NCI-H345 treated with DMSO at 0.1 percent for 48 hours (cell line): Measurements from ENCODE around the gene PPP2R3A.

Experiments used
- DNase-seq: peaks from one replicate; lab custom pipeline; 2025; ENCODE audit not compliant: unreplicated experiment; lab: John Stamatoyannopoulos, UW

PPP2R3A gene

DNA sequence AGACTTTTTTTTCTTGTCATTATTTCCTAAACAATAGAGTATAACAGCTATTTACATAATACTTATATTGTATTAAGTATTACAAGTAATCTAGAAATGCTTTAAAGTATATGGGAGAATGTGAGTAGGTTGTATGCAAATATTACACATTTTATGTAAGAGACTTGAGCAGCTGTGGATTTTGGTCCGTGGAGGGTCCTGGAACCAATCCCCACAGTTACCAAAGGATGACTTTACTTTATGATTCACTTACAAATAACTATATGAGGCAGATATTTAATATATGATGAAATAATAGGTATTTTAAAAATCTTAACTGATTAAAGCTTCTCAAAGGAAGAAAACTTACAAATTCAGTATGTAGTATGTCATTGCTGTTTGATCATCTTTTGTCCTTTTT lies 56.3 kb downstream of the PPP2R3A start:
- no peak for DNase-seq

DNA sequence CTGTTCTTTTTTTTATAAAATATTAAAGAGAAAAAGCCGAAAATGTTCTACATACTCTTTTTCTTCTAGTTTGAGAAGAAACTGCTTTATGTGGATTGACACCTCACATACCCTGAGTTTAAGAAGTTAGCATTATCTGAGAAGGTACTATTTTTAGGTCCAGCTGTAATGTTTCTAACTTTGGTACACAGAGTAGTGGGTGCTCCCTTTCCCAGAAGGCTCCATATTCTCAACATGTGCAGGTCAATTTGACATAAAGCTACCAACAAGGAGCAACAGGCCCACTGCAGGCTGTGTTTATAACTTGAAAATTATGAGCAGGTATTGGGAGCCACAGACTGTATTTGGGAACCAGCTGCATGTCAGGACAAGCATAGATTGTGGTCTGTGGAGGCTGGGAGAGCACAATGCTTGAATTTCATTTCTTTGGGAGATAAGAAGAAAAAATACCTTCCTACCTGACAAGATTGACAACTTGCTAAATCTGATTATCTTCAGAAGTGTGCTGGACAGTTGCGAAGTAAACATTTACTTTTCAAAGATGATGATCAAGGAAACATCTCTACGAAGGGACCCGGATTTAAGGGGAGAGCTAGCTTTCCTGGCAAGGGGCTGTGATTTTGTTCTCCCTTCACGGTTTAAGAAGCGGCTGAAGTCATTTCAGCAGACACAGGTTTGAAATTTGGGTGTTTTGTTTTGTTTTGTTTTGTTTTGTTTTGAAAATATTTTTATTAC lies 57.2 kb downstream of the PPP2R3A start:
- DNase-seq, result no peak

DNA sequence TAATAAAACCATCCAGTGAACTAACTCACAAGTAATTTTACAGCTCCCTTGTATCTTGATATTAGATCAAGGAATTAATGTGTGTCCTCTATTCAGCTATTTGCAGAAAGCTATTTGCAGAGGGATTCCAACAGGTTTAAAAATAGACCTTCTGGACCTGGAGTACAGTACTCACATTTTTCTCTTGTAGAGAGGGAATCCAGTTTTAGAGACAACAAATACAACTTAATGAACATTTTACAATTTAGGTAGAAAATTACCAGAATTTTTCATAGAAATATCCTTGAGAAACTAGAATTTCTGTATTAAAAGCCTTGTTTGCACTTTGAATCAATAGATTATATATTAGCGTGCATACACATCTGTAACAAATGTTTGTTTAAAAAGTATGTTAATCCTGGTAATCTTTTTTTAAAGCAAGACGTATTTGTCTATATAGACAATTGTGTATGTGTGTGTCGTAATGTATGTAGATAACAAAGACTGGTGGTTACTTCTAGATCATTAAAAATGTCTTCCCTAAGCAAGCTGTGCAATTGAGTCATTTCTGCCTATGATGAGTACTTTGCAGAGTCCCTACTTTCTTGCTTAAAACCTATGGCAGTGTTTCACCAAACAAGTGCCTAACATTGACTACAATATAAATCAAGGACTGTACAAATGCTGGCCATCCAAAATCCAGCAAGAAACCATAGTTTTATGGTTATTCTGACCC lies 57.9 kb downstream of the PPP2R3A start:
- no peak for DNase-seq

DNA sequence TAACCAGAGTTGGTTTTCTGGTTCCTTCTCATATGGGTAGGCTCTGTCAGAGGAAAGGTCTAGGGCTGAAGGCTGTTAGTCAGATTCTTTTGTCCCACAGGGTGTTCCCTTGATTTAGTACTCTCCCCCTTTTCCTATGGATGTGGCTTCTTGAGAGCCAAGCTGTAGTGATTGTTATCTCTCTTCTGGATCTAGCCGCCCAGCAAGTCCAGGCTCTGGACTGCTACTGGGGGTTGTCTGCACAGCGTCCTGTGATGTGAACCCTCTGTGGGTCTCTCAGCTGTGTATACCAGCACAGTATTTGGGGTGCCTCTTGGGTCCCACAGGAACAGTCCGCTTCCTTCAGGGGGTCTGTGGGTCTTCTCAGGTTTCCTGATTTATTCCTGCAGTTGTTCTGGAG lies 70.8 kb downstream of the PPP2R3A start:
- no peak for DNase-seq

DNA sequence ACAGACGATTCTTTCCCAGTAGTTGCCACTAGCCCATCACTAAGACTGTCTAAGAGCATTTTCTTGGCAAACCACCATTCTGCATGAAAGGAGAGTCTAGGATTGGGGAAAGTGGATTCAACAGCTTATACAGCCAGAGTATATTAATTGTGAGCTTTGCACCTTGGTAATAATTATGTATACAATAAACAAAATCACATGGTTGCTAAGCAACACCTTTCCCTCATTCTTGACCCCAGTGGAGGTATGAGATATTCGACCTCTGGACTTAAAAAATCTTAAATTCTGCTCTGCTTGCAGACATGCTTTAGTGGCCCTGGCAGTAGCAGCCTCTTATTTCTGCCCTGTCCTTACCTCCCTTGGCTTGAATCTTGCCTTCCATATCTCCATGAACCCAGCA lies 73.1 kb downstream of the PPP2R3A start:
- no peak for DNase-seq

DNA sequence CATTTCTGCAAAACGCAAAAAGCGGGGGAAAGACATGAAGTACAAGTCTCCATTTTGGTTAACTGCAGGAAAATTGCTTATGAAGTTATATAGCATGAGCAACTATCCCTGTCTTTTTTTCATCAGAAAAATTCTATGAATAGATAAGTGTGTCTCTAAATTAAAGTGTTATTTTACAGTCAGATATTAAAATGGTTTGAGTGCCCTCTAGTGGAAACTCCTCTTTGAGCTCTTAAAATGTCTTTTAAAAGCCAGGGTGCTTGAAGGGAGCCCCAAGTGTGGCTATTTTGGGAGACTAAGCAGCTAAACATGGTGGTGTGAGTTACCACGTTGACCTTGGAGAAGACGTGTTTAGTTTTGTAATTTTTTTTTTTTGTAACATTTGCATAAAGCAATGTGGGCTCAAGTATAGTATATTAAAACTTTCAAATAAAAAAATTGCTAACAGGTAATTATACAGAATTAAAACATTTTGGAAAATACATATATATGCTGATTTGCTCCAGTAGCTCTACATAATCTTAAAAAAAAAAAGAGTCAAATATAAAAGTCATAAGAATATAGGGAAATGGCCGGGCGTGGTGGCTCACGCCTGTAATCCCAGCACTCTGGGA lies 77.2 kb downstream of the PPP2R3A start:
- peak; percentile 25 for DNase-seq

DNA sequence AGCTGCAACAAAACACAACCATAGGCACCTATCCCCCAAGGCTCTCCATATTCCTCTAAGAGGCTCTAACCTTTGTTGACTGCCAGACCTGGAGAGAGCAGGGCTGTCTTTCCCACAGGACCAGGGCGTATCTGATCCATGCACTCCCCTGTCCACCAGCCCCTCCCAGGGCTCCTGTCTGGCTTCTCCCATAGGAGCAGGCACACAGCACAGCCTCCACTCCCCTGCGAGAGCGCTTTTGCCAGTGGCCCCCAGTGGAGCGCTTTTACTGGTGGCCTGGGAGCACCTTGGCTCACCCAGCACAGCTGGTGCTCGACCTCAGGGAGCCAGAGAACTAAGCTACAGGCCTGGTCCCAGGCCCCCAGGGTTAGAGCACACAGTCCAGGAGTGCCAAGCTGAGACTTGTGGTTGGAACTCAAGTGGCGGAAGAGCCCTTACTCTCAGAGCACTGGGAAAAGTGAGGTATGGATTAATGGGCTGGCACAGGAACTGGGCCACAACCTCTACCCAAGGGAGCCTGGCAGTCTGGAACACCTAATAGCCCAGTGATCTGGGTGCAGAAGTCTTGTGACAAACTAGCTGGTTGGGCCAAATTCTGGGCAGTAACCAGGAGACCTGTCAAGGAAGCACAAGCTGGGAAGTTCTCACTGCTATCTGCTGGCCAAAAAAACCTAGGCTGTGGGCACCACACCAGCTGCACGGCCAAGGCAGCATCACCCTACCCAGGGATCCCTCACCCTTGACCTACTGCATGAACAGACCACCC lies 79.6 kb downstream of the PPP2R3A start:
- DNase-seq, result no peak

DNA sequence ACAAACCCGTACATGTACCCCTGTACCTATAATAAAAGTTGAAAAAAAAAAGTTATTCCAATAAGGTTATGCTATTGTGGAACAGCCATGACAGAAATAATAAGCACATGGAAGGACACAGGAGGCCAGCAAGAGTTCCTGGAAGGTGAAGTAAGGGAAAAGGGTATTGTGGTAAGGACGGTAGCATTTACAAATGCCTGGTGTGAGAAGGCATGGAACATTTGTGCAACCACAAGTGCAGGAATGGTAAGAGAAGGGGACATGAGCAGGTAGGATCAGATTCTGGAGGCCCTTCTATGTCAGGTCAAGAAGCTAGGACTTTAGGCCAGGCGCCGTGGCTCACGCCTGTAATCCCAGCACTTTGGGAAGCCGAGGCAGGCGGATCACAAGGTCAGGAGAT lies 82.5 kb downstream of the PPP2R3A start:
- no peak for DNase-seq

DNA sequence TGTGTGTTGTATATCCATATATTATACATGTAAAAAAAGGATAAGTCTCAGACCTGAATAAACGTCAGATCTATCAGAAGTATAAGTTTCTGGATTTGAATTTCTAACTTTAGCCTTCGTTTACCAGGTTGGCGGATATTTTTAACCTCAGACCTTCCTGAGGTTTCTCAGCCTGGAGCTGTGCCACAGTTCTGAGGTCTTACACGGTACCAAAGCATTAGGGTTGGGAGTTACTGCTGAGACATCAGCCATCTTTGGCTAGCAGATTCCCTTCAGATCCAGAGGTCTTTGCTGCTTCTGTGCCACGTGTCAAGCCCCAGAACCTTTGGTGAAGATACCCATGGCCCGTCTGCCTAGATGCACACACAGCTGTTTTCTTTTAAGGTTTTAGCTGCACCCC lies 84.7 kb downstream of the PPP2R3A start:
- no peak for DNase-seq

DNA sequence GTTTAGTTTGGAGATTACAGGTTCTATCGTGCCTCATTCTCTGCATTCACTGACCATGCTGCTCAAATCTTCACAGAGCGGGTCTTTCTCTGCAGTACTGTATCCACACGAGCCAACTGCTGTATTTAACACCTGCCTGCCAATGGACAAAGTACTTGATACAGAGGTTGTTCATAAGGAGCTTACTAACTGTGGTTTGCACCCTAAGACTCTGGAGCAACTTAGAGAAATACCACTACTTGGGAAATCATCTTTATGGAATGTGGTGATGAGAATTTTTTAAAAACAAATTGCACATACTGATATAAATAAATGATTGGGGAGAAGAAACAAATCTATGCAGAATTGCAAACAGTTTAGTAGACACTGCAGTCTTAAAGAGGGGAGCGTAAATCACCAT lies 90.0 kb downstream of the PPP2R3A start:
- DNase-seq, result no peak

DNA sequence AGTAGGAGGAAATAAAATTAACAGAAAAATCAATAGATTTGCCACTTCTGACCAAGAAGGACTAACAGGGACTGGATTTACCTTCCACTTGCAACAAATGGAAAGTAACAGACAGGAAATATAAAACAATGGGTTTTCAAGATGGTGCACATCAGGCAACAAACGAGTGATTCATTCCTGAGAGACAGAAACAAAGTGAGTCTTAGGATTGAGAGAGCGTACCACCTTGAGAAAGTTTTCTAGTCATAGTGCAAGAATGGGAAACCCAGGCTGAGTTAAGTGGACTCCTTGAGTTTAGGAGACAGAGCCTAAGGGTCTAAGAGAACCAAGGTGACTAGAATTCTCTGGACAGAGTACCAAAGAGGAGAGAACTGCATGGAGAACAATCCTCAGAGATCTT lies 101.7 kb downstream of the PPP2R3A start:
- no peak for DNase-seq

DNA sequence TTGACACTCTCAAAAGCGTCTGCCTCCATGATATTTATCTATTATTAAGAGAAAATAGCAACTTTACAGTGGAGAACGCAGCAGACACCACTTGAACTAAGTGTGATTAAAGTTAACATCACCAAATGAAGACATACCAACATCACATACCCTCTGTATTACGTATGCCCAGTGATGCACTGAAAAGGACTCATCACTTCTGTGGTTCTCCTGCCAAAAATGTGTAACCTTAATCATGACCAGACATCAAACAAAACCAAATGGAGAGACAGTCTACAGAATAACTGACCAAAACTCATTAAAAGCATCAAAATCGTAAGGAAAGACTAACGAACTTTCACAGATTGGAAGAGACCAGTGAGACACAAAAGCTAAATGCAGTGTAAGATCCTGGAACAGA lies 103.2 kb downstream of the PPP2R3A start:
- DNase-seq, result no peak

DNA sequence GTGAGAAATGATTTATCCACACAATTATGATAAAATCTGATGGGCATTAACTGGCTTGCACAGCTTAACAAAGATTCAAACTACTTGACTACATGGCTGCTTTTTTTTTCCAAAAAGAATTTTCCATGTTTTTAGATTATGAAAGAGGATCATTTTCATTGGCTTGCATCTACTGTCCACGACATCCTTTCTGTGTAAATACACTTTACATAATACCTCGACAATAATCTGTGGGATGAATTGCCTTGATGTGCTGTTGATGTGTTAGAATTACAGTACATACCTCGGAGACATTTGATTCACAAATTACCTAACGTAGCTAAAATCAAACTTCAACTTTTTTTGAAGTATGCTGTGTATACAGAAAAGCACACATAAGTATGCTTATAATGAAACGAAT lies 104.4 kb downstream of the PPP2R3A start:
- no peak for DNase-seq

DNA sequence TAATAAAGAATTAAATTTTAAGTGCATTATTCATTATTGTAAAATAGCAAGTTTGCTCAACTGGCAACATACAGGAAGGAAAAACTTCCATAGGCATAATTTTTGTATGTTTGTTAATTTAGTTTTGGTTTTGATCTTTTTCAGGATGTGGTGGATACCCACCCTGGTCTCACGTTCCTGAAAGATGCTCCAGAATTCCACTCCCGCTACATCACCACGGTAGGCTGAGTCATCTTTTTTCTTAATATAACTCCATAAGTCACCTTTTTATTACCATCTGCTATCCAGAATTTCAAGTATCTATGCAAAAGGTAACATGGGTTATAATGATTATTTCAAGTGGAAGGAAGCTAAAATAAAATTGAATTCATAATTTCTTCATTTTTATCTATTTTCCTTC lies 104.8 kb downstream of the PPP2R3A start:
- no peak for DNase-seq

DNA sequence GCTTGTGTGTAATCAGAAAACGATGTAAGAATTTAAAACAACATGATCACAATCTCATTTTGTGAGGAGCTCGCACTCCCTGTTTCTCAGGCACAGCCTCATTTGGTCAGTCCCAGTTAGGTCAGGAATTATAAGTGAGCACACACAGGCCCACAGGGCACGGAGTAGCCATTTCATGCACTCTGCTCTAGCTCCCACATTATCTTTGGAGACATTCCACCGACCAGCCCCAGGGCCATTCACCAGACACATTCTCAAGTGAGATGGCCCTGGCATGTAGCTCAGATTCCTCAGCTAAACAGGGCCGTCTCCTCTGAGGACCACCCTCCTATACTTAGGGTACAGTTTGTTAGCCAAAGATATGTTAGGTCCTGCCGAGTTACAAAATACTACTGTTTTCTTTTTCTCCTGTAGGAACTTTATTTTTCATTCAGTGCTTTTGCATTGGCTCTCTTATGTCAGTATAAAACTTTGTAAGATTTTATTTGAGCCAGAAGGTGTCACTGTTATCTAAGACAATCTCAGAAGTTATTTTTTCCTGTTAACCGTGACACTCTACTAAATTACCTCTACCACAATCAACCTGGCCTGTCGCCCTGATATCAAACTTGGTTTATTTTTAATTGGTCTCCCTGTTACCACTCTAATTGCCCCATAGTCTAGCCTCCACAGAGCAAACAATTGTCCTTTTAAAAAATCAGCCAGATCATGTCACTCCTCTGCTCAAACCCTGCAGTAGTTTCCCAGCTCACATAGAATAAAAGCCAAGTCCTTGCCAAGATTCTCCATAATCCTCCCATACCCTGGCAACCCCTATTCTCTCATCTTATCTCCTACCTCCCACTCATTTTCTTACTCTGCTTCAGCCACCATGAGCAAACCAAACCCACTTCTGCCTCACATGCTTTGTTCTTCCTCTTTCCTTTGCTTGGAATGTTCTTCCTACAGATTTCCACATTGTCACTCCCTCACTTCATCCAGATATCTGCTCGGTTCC lies 105.7 kb downstream of the PPP2R3A start:
- DNase-seq, result no peak

DNA sequence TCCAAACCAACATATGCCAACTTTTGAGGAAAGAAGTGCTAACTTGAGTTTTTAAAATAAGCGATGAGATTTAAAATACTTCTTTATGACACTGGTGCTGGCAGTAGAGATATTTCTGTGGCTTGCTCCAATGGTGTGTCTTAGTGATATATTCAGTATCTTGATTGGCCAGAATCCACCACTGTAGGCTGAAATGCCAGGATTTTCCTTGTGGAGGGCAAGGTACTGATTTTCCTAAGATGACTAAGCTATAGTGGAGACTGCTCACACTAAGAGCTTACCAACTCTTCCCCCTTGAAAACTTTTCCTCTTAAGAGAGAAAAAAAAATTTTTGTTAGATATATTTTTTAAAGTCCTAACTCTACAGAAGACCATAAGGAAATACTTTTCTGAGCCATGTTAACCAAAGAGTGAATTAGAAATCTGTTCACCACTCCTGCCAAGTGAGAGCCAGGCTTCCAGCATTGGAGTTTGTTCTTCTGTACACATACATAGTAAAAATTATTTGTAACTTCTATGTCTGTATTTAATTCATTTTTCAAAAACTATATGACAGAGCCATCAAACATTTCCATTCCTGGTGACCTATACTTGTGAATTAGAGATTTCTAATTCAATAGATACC lies 109.1 kb downstream of the PPP2R3A start:
- DNase-seq, result no peak

DNA sequence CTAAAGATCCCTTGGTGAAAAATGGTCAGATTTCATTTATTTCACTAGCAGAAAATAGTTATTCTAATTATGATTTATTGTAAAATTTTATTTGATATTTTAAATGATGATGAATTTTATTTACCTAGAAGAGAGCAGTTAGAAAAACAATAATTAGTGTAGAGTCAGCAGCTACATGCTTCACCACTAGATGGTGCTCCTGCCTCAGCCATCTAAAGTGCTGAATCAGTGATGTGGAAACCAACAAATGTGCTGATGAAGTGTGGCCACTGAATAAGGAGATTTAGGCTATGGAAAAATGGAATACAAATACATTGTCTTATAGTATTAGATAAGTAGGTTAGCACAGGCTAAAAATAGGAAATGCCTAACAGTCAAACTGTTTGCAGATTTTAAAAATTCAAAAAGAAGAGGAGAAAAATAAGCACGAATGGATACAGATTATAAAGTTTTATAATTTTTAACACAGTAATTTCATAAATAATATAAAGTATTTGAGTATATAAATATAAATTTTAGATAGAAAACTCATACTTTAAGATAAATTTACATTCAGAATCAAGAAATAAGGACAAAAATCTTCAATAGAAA lies 109.8 kb downstream of the PPP2R3A start:
- DNase-seq, result peak; percentile 20

DNA sequence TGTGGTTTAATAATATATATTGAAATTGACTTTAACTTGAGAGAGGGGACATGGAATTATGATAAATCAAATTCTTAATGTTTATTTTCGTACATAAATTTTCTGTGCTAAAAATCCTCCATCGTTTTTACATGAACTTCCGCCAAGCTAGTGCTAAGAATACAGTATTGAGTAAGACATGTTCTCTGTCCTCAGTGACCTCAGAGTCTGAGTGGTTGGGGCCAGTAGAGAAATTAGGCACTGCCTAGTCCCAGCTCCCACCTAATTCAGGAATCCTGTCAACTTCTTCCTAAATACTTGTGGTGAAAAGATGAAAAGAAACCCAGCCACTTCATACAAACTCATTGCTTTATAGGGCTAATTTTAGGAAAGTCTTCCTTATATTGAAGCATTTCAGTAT lies 110.3 kb downstream of the PPP2R3A start:
- DNase-seq, result no peak
